ENCODE data around the gene SH3BP4.

The SH3BP4 gene

GRCh38 chr2:235049719-235050118 is 97.9 kb downstream of the SH3BP4 start:
- DNase-seq (ENCODE audit: low spot score): peak; percentile 68
- Histone ChIP-seq H3K27ac (no peak overlapping the region), H3K4me3 (no peak overlapping the region)
- TF ChIP-seq CTCF (IDR thresholded peaks at IDR 0.05): no peak

- DNase-seq (ENCODE audit: low spot score): peak; percentile 80
- Histone ChIP-seq H3K4me3 (no peak overlapping the region), H3K27ac (peak overlapping the region in 1 of 2 donors; percentile 33)
- no peak for TF ChIP-seq CTCF (IDR thresholded peaks at IDR 0.05)
Measured at GRCh38 chr2:235050980-235051351, 99.1 kb downstream of the SH3BP4 start.

DNA sequence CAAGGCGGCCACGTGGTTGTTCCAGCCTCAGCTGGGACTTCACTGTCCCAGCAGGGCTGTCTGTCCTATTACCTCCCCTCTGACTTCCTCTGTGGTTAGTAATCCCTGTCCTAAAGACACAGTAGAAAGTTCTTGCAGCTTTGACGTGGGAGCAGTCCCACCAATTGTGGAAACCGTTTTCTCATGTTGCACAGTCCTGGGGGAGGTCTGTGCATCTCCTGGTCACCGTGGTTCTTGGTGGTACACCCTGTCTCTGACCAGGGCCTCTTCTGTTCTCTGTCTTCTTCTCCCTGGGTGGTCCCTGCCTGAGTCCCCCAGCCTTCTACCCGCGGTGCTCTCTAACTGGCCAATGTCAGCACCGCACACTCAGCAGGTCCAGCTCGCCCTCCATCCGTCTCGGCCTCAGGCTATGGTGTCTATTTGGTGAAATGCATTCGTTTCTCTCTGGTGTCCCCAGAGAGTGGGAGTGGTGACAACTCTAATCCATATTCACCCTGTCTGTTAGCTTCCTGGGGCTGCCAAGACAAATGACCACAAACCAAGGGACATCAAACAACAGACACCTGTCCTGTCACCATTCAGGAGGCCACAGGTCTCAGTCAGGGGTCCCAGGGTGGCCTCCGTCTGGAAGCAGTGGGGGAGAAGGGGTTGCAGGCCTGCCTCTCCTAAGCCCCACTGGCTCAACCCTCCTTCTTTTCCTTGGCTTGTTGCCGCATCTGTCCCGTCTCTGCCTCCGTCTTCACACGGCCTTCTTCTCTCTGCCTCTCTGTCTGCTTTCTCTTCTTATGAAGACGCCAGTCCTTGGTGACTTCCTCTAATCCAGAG is 99.8 kb downstream of the SH3BP4 start:
- no peak for TF ChIP-seq CTCF (IDR thresholded peaks at IDR 0.05)
- Histone ChIP-seq H3K4me3 (no peak overlapping the region), H3K27ac (peak overlapping the region in 1 of 2 donors; percentile 45)
- peak; percentile 69 for DNase-seq (ENCODE audit: low spot score)

DNA sequence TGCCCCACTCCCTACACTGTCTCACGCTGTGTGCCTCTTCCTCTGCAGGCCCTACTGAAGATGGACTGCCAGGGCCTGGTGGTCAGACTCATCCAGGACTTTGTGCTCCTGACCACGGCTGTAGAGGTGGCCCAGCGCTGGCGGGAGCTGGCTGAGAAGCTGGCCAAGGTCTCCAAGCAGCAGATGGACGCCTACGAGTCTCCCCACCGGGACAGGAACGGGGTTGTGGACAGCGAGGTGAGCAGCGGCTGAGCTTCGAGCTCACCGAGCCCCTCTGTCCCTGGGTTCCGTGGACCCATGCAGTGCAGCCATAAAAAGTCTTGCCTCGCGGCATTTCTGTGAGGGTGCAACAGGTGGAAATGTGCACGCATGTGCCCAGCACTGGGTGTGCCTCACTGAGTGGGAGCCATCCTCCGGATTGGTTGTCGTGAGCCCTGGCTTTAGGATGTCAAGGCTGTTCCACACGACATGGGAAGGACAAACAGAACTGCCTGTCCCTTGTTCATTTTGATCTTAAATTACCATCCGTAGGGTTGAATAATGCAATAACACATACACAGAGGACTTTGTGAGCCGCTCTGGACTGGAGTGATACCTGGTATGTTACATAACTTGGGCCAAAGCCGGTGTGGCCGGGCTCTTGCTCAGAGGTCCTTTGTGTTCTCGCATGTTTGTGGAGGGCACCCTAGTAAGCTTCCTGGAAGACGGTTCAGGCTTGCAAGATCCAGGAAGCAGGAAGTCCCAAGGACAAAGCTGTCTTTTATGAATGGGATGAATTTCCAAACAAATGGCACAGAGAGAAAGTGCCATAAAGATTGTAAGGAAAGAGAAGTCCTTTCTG is 100.9 kb downstream of the SH3BP4 start:
- no peak for TF ChIP-seq CTCF (IDR thresholded peaks at IDR 0.05)
- H3K4me3 ChIP-seq: no peak overlapping the region
- H3K27ac ChIP-seq: no peak overlapping the region
- peak; percentile 65 for DNase-seq (ENCODE audit: low spot score)

- H3K27ac ChIP-seq: no peak overlapping the region
- DNase-seq (ENCODE audit: low spot score): peak; percentile 63
Measured at GRCh38 chr2:235053651-235054050, 101.8 kb downstream of the SH3BP4 start.

DNA sequence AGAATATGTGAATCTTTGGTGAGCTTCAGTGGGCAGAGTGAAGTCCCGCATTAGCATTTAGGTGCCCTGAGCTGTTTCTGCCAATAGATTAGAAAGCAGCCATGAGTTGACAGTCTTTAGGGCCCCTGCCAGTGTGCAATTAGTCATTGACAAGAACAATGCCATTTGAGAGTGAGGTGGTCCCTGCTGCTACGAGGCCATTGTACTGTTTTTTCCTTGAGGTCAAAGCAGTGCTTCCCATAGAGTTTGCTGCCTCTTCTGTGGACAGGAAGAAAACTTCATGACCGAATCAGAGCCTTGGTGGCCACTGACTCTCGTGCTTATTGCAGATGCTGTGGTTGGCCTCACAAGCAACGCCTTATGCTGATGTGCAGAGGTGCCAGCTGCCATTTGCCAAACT is 102.7 kb downstream of the SH3BP4 start:
- no peak for TF ChIP-seq CTCF (IDR thresholded peaks at IDR 0.05)
- DNase-seq (ENCODE audit: low spot score): no peak
- Histone ChIP-seq H3K27ac (no peak overlapping the region), H3K4me3 (no peak overlapping the region)

More at GRCh38 chr2:235053651-235054050, 101.8 kb downstream of the SH3BP4 start:
- no peak overlapping the region for H3K4me3 ChIP-seq
- no peak for TF ChIP-seq CTCF (IDR thresholded peaks at IDR 0.05)

All from coronary artery (tissue), 2 donors.